ENCODE data around the gene UBIAD1. TPM values are rescaled to one million over a fixed set of nuclear protein-coding genes. Genes with fewer than 3 reads are reported as not detected.
"Not testable (repeated sequence)": the region's sequence is repeated elsewhere in the genome, so short reads cannot be mapped to it uniquely, and the experiment has no call there.

UBIAD1 gene
- total RNA-seq, 1 donor from 2014 or later = 9.6 TPM

GRCh38 chr1:11289064-11289463 is 16.1 kb downstream of the UBIAD1 start:
- Histone ChIP-seq H3K27ac (replicated peaks) (no peak overlapping the region), H3K36me3 (peaks cover 43% of the 10 kb centered on the region), H3K27me3 (ENCODE audit: low read depth) (no peaks in the 10 kb centered on the region), H3K4me3 (no peak overlapping the region), H3K4me1 (peaks cover 20% of the 10 kb centered on the region), H3K9me3 (replicated peaks) (no peaks in the 10 kb centered on the region)
- no peak for DNase-seq
- TF ChIP-seq CTCF (IDR thresholded peaks at IDR 0.05; ENCODE audit: borderline replicate concordance) = no peak
- intact Hi-C loops (cut with micrococcal nuclease) = no loop called here

- TF ChIP-seq CTCF (IDR thresholded peaks at IDR 0.05; ENCODE audit: borderline replicate concordance) = no peak
- Histone ChIP-seq H3K4me3 (no peak overlapping the region), H3K4me1 (peaks cover 20% of the 10 kb centered on the region), H3K36me3 (peaks cover 56% of the 10 kb centered on the region), H3K27me3 (ENCODE audit: low read depth) (no peaks in the 10 kb centered on the region), H3K9me3 (replicated peaks) (no peaks in the 10 kb centered on the region), H3K27ac (replicated peaks) (no peak overlapping the region)
- intact Hi-C loops (cut with micrococcal nuclease) = no loop called here
- DNase-seq = no peak
These were observed 18.1 kb downstream of the UBIAD1 start for GRCh38 chr1:11291049-11291448.

- intact Hi-C loops (cut with micrococcal nuclease) = no loop called here
- no peak overlapping the region for H3K27ac ChIP-seq (replicated peaks)
- no peaks in the 10 kb centered on the region for H3K9me3 ChIP-seq (replicated peaks)
- H3K27me3 ChIP-seq (ENCODE audit: low read depth) = no peaks in the 10 kb centered on the region
- peaks cover 38% of the 10 kb centered on the region for H3K36me3 ChIP-seq
- H3K4me3 ChIP-seq = no peak overlapping the region
- TF ChIP-seq CTCF (IDR thresholded peaks at IDR 0.05; ENCODE audit: borderline replicate concordance) = no peak
- no peak for DNase-seq
- H3K4me1 ChIP-seq = peaks cover 20% of the 10 kb centered on the region
These were observed 20.9 kb downstream of the UBIAD1 start for GRCh38 chr1:11293856-11294255.

GRCh38 chr1:11294951-11295350 is 22.0 kb downstream of the UBIAD1 start:
- H3K4me1 ChIP-seq = peaks cover 20% of the 10 kb centered on the region
- H3K27me3 ChIP-seq (ENCODE audit: low read depth) = no peaks in the 10 kb centered on the region
- intact Hi-C loops (cut with micrococcal nuclease) = no loop called here
- TF ChIP-seq CTCF (IDR thresholded peaks at IDR 0.05; ENCODE audit: borderline replicate concordance) = no peak
- no peak overlapping the region for H3K4me3 ChIP-seq
- H3K27ac ChIP-seq (replicated peaks) = no peak overlapping the region
- peaks cover 29% of the 10 kb centered on the region for H3K36me3 ChIP-seq
- no peaks in the 10 kb centered on the region for H3K9me3 ChIP-seq (replicated peaks)
- DNase-seq = no peak

GRCh38 chr1:11295905-11296304 is 22.9 kb downstream of the UBIAD1 start:
- intact Hi-C loops (cut with micrococcal nuclease) = no loop called here
- Histone ChIP-seq H3K27ac (replicated peaks) (no peak overlapping the region), H3K4me3 (no peak overlapping the region), H3K27me3 (ENCODE audit: low read depth) (no peaks in the 10 kb centered on the region), H3K9me3 (replicated peaks) (no peaks in the 10 kb centered on the region), H3K4me1 (peaks cover 17% of the 10 kb centered on the region), H3K36me3 (peaks cover 24% of the 10 kb centered on the region)
- DNase-seq = no peak
- TF ChIP-seq CTCF (IDR thresholded peaks at IDR 0.05; ENCODE audit: borderline replicate concordance) = no peak

- H3K27me3 ChIP-seq (ENCODE audit: low read depth); intact Hi-C loops (cut with micrococcal nuclease); H3K4me1 ChIP-seq; DNase-seq; H3K4me3 ChIP-seq; H3K9me3 ChIP-seq (replicated peaks); H3K27ac ChIP-seq (replicated peaks): not testable (repeated sequence)
- H3K36me3 ChIP-seq = peaks cover 24% of the 10 kb centered on the region
These were observed 24.8 kb downstream of the UBIAD1 start for GRCh38 chr1:11297774-11298173.

Data from left ventricle myocardium inferior (tissue), 1 donor.